Measurements from ENCODE around the gene ULK4. TPM values are rescaled to one million over a fixed set of nuclear protein-coding genes. Genes with fewer than 3 reads are reported as not detected.

Gene ULK4
- polyA plus RNA-seq, 1 donor from 2014 or later: 7.2 TPM

- H3K27ac ChIP-seq (ENCODE audit: low read length): no peak overlapping the region
- no peak overlapping the region for H2AFZ ChIP-seq (ENCODE audit: low read depth, low read length)
- H3F3A ChIP-seq (ENCODE audit: insufficient read depth, low read length, poor library complexity, severe bottlenecking): no peaks in the 10 kb centered on the region
- no peaks in the 10 kb centered on the region for H3K36me3 ChIP-seq (ENCODE audit: insufficient read depth, low read length)
- TF ChIP-seq EZH2 (IDR thresholded peaks at IDR 0.05; ENCODE audit: borderline replicate concordance, insufficient read depth, low read length, poor library complexity, severe bottlenecking) (no peak), POLR2AphosphoS5 (IDR thresholded peaks at IDR 0.05) (no peak), TAF1 (IDR thresholded peaks at IDR 0.05; ENCODE audit: low read depth) (no peak)
- TF ChIP-seq, protein P1, sequence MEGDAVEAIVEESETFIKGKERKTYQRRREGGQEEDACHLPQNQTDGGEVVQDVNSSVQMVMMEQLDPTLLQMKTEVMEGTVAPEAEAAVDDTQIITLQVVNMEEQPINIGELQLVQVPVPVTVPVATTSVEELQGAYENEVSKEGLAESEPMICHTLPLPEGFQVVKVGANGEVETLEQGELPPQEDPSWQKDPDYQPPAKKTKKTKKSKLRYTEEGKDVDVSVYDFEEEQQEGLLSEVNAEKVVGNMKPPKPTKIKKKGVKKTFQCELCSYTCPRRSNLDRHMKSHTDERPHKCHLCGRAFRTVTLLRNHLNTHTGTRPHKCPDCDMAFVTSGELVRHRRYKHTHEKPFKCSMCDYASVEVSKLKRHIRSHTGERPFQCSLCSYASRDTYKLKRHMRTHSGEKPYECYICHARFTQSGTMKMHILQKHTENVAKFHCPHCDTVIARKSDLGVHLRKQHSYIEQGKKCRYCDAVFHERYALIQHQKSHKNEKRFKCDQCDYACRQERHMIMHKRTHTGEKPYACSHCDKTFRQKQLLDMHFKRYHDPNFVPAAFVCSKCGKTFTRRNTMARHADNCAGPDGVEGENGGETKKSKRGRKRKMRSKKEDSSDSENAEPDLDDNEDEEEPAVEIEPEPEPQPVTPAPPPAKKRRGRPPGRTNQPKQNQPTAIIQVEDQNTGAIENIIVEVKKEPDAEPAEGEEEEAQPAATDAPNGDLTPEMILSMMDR (IDR thresholded peaks at IDR 0.05; ENCODE audit: poor library complexity, severe bottlenecking): no peak
- H3K4me2 ChIP-seq (ENCODE audit: low read length): no peak overlapping the region
- H3K9ac ChIP-seq (ENCODE audit: low read length): no peak overlapping the region
- no peaks in the 10 kb centered on the region for H3K79me2 ChIP-seq (replicated peaks; ENCODE audit: insufficient read depth, low read length)
- no peaks in the 10 kb centered on the region for H3K9me2 ChIP-seq (ENCODE audit: insufficient read depth, low read length)
- no peaks in the 10 kb centered on the region for H3K9me3 ChIP-seq (ENCODE audit: low read length)
- no peaks in the 10 kb centered on the region for H4K20me1 ChIP-seq (ENCODE audit: insufficient read depth)
- H3K4me3 ChIP-seq (ENCODE audit: low read length): no peak overlapping the region
- no peaks in the 10 kb centered on the region for H3K27me3 ChIP-seq (ENCODE audit: insufficient read depth, low read depth, low read length)
These were observed 634.2 kb downstream of the ULK4 start for GRCh38 chr3:41327718-41328117.

DNA sequence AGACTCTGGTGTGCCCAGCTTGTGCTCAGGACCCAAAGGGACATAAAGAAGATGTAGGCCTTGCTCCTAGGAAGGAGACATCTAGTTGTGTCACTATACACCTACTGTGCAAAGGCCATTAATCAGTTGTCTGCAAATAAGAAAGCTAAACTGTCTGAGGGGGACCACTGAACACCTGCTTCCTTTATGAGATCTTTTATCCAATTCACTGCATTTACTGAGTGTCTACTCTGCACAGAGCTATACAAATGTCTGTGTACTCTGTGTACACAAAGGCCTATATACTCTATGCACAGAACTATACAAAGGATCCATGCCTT, 637.8 kb downstream of the ULK4 start:
- no peaks in the 10 kb centered on the region for H3K9me2 ChIP-seq (ENCODE audit: insufficient read depth, low read length)

More for the DNA sequence above, 637.8 kb downstream of the ULK4 start:
- H3K9me3 ChIP-seq (ENCODE audit: low read length): no peaks in the 10 kb centered on the region
- no peak overlapping the region for H3K9ac ChIP-seq (ENCODE audit: low read length)
- no peak overlapping the region for H2AFZ ChIP-seq (ENCODE audit: low read depth, low read length)
- no peak for TF ChIP-seq TAF1 (IDR thresholded peaks at IDR 0.05; ENCODE audit: low read depth)
- TF ChIP-seq REST (IDR thresholded peaks at IDR 0.05; ENCODE audit: borderline replicate concordance): no peak
- TF ChIP-seq, protein P1 (IDR thresholded peaks at IDR 0.05; ENCODE audit: poor library complexity, severe bottlenecking): no peak
- no peak for TF ChIP-seq SMC3 (conservative IDR thresholded peaks at IDR 0.05; ENCODE audit: poor library complexity)
- no peak for TF ChIP-seq EZH2 (IDR thresholded peaks at IDR 0.05; ENCODE audit: borderline replicate concordance, insufficient read depth, low read length, poor library complexity, severe bottlenecking)
- TF ChIP-seq MXI1 (conservative IDR thresholded peaks at IDR 0.05; ENCODE audit: poor library complexity, severe bottlenecking): no peak
- no peak for TF ChIP-seq EP300 (conservative IDR thresholded peaks at IDR 0.05; ENCODE audit: poor library complexity, severe bottlenecking)
- no peak for TF ChIP-seq POLR2AphosphoS5 (IDR thresholded peaks at IDR 0.05)
- TF ChIP-seq RAD21 (conservative IDR thresholded peaks at IDR 0.05): no peak
- no peaks in the 10 kb centered on the region for H4K20me1 ChIP-seq (ENCODE audit: insufficient read depth)
- no peaks in the 10 kb centered on the region for H3K27me3 ChIP-seq (ENCODE audit: insufficient read depth, low read depth, low read length)
- no peak overlapping the region for H3K4me2 ChIP-seq (ENCODE audit: low read length)
- no peaks in the 10 kb centered on the region for H3F3A ChIP-seq (ENCODE audit: insufficient read depth, low read length, poor library complexity, severe bottlenecking)
- no peaks in the 10 kb centered on the region for H3K36me3 ChIP-seq (ENCODE audit: insufficient read depth, low read length)
- H3K4me3 ChIP-seq (ENCODE audit: low read length): no peak overlapping the region
- H3K27ac ChIP-seq (ENCODE audit: low read length): no peak overlapping the region
- H3K79me2 ChIP-seq (replicated peaks; ENCODE audit: insufficient read depth, low read length): no peaks in the 10 kb centered on the region

Measured in neural cell (in vitro differentiated cells).